ENCODE results near the gene PRDM10. TPM values are rescaled to one million over a fixed set of nuclear protein-coding genes. Genes with fewer than 3 reads are reported as not detected.

PRDM10 gene
- total and polyA plus RNA-seq, 10 of the 15 experiments (the other 5 are each of a cell fraction or from before 2014, with no cell fraction given): 0.93 to 6.2 (median 4.1) TPM

DNA sequence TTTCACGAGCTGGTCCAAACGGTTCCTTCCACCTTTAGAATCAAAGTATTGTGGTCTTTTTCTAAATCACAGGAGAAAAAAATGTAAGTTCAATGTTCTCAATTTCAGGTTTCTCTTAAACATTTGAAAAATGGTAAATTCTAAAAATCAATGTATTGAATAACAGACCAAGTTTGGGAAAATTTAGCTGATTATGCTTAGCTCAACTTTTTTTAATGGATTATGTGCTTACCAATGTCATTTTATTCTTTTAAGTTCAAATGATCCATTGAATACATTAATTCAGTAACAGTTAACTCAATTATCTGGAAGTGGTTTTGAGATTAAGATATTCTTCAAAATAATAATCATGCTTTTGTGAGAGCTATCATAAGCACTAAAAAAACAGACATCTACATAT, 5.1 kb downstream of the PRDM10 start:
- POLR2A ChIA-PET: no interaction called here

DNA sequence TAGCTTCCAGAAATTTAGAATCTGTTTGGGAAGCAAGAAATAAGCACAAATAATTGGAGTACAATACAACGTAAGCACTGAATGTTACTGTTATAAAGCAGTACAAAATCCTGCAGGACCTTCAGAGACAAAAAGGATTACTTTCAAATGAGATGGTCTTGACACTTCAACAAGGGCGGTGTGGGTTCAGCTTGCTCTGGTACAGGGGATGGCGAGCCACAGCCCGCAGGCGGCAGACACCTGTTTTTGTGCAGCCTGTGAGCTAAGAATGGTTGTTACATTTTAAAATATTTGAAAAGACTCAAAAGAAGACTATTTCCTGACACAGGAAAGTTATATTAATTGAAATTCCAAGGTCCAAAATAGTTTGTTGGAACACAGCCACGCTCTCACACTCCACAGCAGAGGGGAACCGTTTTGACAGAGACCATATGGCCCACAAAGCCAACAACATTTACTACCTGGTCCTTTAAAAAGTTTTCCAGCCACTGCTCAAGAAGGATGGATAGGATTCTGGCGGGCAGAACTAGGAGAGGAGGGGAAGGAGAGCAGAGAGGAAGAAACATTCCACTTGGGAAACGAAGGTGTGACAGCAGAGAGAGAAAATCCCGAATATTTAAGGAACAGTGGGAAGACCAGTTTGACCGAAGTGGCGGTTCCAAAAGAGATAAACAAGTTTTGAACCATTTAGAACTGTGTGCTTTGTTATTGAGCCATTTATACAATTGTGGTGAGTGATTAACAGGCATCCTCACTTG, 6.3 kb downstream of the PRDM10 start:
- ChIA-PET SMC1A (ENCODE audit: uncharacterized antibody, unreplicated experiment) (interaction anchor here (0.8 kb wide), 1 partner anchor 158 kb away, joined by 3 read pairs; no protein-coding TSS in a partner anchor), RAD21 (ENCODE audit: unreplicated experiment) (no interaction called here), CTCF (no interaction called here), POLR2A (no interaction called here)
- Histone ChIP-seq H3K4me2 (ENCODE audit: control insufficient read depth, insufficient read depth) (no peak overlapping the region), H3K9me3 (replicated peaks; ENCODE audit: control insufficient read depth, insufficient read depth, low read length) (no peaks in the 10 kb centered on the region), H4K20me1 (ENCODE audit: control insufficient read depth, insufficient read depth) (no peaks in the 10 kb centered on the region), H3K4me3 (no peak overlapping the region), H3K27ac (ENCODE audit: control insufficient read depth, insufficient read depth) (no peak overlapping the region), H3K79me2 (ENCODE audit: control insufficient read depth, insufficient read depth, low read length) (peaks cover 13% of the 10 kb centered on the region), H2AFZ (ENCODE audit: control insufficient read depth, low read depth, low read length) (no peak overlapping the region), H3K27me3 (replicated peaks in 1 of 2; ENCODE audit: control insufficient read depth in 2 of 2, insufficient read depth in 2 of 2, low read length in 1 of 2) (no peaks in the 10 kb centered on the region), H3K9ac (ENCODE audit: control insufficient read depth, insufficient read depth, low read length) (no peak overlapping the region), H3K4me1 (ENCODE audit: control insufficient read depth, insufficient read depth, low read length) (0 out of 2 replicates have a peak, but pooled peaks cover 2% of the 10 kb centered on the region), H3K36me3 (ENCODE audit: control insufficient read depth in 2 of 2, insufficient read depth in 2 of 2, low read length in 1 of 2) (no peaks in the 10 kb centered on the region; a peak in 1 of 4 replicates)
- TF ChIP-seq HDGF (IDR thresholded peaks at IDR 0.05): no peak
- TF ChIP-seq ZBED1 (IDR thresholded peaks at IDR 0.05; ENCODE audit: borderline replicate concordance): no peak
- no peak for TF ChIP-seq ETV6 (conservative IDR thresholded peaks at IDR 0.05 in 1 of 2, IDR thresholded peaks at IDR 0.05 in 1 of 2; ENCODE audit: borderline replicate concordance in 1 of 2, low read depth in 1 of 2)
- no peak for TF ChIP-seq NR2C1 (IDR thresholded peaks at IDR 0.05)
- TF ChIP-seq ZZZ3 (IDR thresholded peaks at IDR 0.05; ENCODE audit: control insufficient read depth, insufficient read length, low read depth): no peak
- TF ChIP-seq POLR2AphosphoS2 (IDR thresholded peaks at IDR 0.05; ENCODE audit: low read depth, low read length): no peak
- TF ChIP-seq ZNF217 (IDR thresholded peaks at IDR 0.05): no peak
- TF ChIP-seq KDM1A (IDR thresholded peaks at IDR 0.05; ENCODE audit: borderline replicate concordance): no peak
- FAIRE-seq: no peak
- intact Hi-C loops (cut with micrococcal nuclease; ENCODE audit: unreplicated experiment): no loop called here
- no peak for ATAC-seq
- in situ Hi-C loops (cut with MboI): no loop called here
- BruUV-seq (replicated peaks): no TSS peak
- WGBS (ENCODE audit: insufficient coverage, insufficient replicate concordance, low lambda C conversion rate, missing lambda C conversion rate): 79% methylated on average over 12 of the region's 12 CpGs
- DNase-seq (ENCODE audit: low read depth, low spot score): no peak

More for the DNA sequence above, 5.1 kb downstream of the PRDM10 start:
- intact Hi-C loops (cut with micrococcal nuclease; ENCODE audit: unreplicated experiment): no loop called here
- H3K4me2 ChIP-seq (ENCODE audit: control insufficient read depth, insufficient read depth): no peak overlapping the region
- DNase-seq (ENCODE audit: low read depth, low spot score) (no peak), ATAC-seq (no peak), FAIRE-seq (no peak)
- H3K9me3 ChIP-seq (replicated peaks; ENCODE audit: control insufficient read depth, insufficient read depth, low read length): no peaks in the 10 kb centered on the region
- H3K4me3 ChIP-seq: no peak overlapping the region
- TF ChIP-seq TBL1XR1 (IDR thresholded peaks at IDR 0.05; ENCODE audit: low read depth, low read length): no peak
- no peak for TF ChIP-seq WRNIP1 (IDR thresholded peaks at IDR 0.05; ENCODE audit: borderline replicate concordance, low read depth, low read length)
- no peak for TF ChIP-seq CBFB (IDR thresholded peaks at IDR 0.05; ENCODE audit: low read depth)
- no peak for TF ChIP-seq STAT3 (IDR thresholded peaks at IDR 0.05; ENCODE audit: low read depth, low read length)
- no peak for TF ChIP-seq HDAC2 (IDR thresholded peaks at IDR 0.05)
- no peak for TF ChIP-seq SREBF1 (IDR thresholded peaks at IDR 0.05; ENCODE audit: low read length)
- TF ChIP-seq CEBPB (IDR thresholded peaks at IDR 0.05; ENCODE audit: borderline replicate concordance in 1 of 2, low read depth in 2 of 2, low read length in 2 of 2): no peak
- no peak for TF ChIP-seq IRF4 (IDR thresholded peaks at IDR 0.05; ENCODE audit: low read depth, low read length)
- no peak for TF ChIP-seq EP300 (IDR thresholded peaks at IDR 0.05; ENCODE audit: borderline replicate concordance in 1 of 2, control insufficient read depth in 1 of 2, low read depth in 2 of 2, low read length in 2 of 2)
- TF ChIP-seq YY1 (IDR thresholded peaks at IDR 0.05; ENCODE audit: low read depth, low read length): no peak
- no peak for TF ChIP-seq TCF12 (IDR thresholded peaks at IDR 0.05; ENCODE audit: low read depth, low read length)
- BruUV-seq (replicated peaks): no TSS peak
- SMC1A ChIA-PET (ENCODE audit: uncharacterized antibody, unreplicated experiment): interaction anchor here (0.8 to 1.5 kb wide), 4 partner anchors 12 to 72 kb away, joined by 3 to 4 read pairs (median 4); no protein-coding TSS in a partner anchor
- H3K4me1 ChIP-seq (ENCODE audit: control insufficient read depth, insufficient read depth, low read length): 0 out of 2 replicates have a peak, but pooled peaks cover 3% of the 10 kb centered on the region
- H2AFZ ChIP-seq (ENCODE audit: control insufficient read depth, low read depth, low read length): no peak overlapping the region
- H4K20me1 ChIP-seq (ENCODE audit: control insufficient read depth, insufficient read depth): no peaks in the 10 kb centered on the region
- 98% methylated on average over 2 of the region's 2 CpGs for WGBS (ENCODE audit: insufficient coverage, insufficient replicate concordance, low lambda C conversion rate, missing lambda C conversion rate)
- H3K27ac ChIP-seq (ENCODE audit: control insufficient read depth, insufficient read depth): no peak overlapping the region
- in situ Hi-C loops (cut with MboI): no loop called here
- H3K79me2 ChIP-seq (ENCODE audit: control insufficient read depth, insufficient read depth, low read length): peaks cover 20% of the 10 kb centered on the region
- RAD21 ChIA-PET (ENCODE audit: unreplicated experiment): no interaction called here
- CTCF ChIA-PET: interaction anchor here (1.3 kb wide), 1 partner anchor 74 kb away, joined by 5 read pairs; no protein-coding TSS in a partner anchor
- H3K36me3 ChIP-seq (ENCODE audit: control insufficient read depth in 2 of 2, insufficient read depth in 2 of 2, low read length in 1 of 2): no peaks in the 10 kb centered on the region; a peak in 1 of 4 replicates
- H3K27me3 ChIP-seq (replicated peaks in 1 of 2; ENCODE audit: control insufficient read depth in 2 of 2, insufficient read depth in 2 of 2, low read length in 1 of 2): no peaks in the 10 kb centered on the region
- no peak overlapping the region for H3K9ac ChIP-seq (ENCODE audit: control insufficient read depth, insufficient read depth, low read length)

Measured in GM12878 (cell line).